NCI-H1105 (cell line): Measurements from ENCODE around the gene FAM83C.

Experiments
- DNase-seq: peaks from one replicate; lab custom pipeline; 2025; lab: John Stamatoyannopoulos, UW

Gene FAM83C

GRCh38 chr20:35291654-35292503 lies at the start of gene FAM83C:
TSS of gene FAM83C (minus strand) at chr20:35292425. CDS start at chr20:35292304, 121 bp downstream.
- no peak for DNase-seq

GRCh38 chr20:35341366-35342028 lies 49.3 kb upstream of the FAM83C start:
- DNase-seq: no peak

DNA sequence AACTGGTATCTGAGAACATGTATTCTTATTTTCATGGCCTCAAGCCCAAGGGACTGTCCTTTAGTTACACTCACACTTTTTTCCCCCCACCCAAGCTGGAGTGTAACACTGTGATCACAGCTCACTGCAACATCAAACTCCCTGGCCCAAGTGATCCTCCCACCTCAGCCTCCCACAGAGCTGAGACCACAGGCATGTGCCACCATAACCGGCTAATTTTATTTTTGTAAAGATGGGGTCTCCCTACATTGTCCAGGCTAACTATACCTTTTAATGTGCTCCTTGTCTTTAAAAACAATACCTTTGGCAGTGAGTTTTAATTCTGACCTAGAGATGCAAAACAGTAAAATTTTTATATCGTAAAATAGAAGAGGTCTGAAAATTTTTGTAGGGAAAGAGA lies 48.2 kb upstream of the FAM83C start:
- DNase-seq: no peak

- DNase-seq: no peak
These were observed 47.4 kb upstream of the FAM83C start for GRCh38 chr20:35339636-35340035.

GRCh38 chr20:35339007-35339406 lies 46.8 kb upstream of the FAM83C start:
- no peak for DNase-seq

- no peak for DNase-seq
These were observed 42.3 kb upstream of the FAM83C start for GRCh38 chr20:35334311-35335101.

GRCh38 chr20:35333606-35334005 lies 41.4 kb upstream of the FAM83C start:
- DNase-seq: no peak

DNA sequence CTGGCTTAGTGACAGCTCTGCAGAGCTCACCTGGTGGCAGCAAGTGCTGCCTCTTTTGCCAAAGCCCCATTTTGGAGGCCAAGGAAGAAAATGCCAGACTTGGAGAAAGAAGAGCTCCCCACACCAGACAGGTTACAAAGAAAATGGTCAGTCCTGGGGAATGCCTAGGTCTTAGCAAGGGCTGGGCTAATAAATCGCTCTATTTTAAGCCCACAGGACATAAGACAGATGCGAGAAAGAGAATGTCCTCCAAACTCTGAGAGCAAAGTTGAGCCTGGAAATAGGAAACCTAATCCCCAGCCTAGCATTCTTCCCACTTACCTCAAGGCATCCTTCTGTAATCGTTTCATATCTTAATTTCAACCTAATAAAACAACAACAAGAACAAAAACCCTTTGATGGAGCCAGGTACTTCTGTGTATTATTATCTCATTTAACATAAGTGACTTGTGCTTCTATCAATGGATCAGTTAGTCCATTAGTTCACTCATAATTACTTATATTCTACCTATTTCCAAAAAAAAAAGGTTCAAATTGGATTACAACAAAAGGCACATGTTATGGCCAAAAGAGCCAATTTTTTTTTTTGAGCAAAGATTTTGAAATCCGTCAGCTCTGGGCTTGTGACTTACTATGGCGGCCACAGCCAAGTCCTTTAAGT lies 40.4 kb upstream of the FAM83C start:
- no peak for DNase-seq

DNA sequence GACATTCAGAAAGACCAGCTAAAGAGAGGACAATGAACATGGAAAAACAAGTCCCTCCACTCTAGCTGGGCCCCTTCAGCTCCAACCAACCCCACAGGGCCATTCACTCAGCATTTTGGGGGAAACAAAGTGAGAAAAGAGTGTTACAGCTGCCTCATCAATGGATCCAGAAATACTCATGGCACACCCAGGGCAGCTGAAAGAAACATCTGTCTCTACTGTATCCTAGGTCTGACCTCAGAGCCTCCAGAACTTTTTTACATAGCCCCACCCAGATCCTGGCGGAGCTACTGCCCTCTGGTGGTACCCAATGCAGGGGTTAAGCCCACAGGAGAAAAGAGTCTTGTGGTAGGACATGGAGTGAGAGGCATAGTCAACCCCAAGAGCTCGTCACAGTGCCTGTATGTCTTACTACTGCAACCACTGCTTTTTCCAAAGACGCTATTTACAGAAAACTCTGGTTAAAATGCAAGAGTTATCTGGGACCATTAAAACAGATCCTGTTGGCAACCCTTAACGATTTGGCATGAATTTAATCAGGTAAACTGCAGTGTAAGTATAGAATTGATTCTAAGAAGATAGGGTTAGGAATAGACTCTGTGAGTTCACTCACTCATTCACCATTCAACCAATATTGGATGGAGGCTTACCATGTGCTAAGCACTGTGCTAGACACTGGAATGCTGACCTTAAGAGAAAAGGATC lies 37.4 kb upstream of the FAM83C start:
- peak; percentile 9 for DNase-seq

DNA sequence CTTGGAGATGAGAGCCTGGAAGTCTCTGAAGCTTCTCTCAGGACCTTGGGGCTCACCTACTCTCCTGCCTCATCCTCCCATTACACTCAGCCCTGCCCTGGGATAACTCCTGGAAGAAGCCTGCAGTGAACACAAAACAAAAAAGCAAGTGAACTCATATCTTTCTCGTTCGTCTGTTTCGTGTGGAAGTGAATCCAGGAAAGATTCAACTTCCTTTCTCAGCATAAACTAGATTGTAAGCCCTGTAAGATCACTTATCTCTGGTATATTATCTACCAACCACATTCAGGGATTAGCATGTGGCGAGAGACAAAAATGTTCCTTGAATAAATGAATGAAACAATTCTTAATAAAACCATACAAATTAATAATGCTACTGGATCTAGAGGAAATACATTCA lies 36.5 kb upstream of the FAM83C start:
- no peak for DNase-seq

DNA sequence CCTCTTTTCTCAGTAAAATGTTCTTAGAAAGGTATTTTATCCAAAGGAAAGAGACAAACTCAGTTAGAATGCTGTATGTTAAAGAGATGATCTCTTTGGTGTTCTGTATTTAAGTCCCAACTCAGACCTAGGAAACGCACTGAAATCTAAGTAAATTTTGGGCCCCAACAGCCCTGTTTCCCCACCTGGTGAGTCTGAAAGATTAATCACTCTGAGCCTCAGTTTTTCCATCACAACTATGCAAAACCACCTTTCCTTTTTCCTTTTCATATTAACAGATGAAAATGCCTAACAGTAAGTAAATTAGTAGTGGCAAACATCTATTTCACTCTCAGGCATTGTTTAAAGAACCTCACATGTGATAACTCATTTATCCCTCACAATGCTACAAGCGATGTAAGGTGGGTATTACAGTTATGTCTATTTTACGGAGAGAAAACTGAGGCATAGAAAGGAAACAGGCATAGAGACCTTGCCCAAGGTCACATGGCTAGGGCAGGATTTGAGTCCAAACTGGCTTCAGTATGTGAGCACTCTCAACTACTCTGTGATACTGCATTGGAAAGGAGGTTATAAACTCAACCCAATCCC lies 36.0 kb upstream of the FAM83C start:
- no peak for DNase-seq

DNA sequence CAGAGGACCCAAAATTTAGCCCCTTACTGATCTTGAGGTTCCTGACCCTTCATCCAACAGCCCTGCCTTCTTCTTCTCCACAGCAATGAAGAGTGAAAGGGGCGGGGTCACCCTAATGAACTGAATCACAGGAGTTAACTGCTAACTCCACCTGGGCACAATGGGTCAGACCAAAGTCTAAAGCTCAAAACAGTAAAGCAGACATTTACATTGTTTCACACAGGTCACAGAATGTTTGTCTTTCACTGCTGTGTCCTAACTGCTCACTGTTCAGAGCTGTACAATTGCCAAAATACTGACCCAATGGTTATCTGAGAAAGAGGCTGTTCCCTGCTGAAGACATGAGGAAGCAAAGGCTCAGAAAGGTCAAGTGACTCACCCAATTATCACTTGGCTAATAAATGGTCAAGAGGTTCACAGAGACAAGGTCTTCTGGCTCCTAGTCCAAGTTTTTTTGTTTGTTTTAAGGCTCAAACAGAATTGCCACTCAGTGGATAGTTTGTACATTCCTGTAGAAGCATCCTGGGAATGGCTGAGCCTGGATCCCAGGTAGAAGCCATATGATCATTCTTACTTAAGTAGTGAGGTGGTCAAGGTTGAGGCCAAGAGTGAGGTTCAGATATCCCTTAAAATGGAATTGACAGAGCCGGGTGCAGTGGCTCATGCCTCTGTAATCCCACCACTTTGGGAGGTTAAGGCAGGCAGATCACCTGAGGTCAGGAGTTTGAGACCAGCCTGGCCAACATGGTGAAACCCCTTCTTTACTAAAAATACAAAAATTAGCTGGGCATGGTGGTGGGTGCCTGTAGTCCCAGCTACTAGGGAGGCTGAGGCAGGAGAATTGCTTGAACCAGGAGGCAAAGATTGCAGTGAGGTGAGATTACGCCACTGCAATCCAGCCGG lies 35.1 kb upstream of the FAM83C start:
- DNase-seq: no peak

- DNase-seq: no peak
These were observed 34.5 kb upstream of the FAM83C start for GRCh38 chr20:35326740-35327073.

DNA sequence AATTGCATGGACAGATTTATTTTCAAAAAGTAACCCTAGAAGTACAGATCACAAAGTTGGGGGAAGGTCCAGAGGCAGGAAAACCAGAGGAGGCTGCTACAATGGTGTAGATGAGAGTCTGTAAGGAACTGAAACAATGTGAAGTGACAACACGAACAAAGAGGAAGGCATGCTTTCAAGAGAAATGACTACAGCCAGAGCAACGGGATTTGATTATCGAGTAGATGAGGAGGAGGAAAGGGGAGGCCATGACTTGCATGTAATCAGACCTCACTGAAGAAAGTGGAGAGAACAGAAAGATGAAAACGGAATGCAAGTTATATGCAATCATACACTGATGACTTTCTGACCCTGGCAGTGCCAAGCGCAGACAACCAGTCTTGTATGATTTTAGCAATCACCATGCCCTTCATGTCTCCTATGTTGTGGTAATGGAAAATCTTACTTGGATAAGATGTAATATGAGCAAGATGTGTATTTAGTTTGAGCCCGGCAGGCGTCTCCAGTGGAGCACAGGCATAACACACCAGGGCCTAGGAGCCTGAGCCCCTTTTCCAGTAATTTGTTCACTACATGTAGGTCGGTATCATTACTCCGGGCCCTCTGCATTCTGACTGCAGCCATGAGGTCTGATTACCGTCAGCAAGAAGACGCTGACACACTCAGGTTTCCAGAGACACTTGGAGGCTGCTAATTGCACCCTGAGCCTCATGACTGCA lies 34.0 kb upstream of the FAM83C start:
- DNase-seq: no peak

DNA sequence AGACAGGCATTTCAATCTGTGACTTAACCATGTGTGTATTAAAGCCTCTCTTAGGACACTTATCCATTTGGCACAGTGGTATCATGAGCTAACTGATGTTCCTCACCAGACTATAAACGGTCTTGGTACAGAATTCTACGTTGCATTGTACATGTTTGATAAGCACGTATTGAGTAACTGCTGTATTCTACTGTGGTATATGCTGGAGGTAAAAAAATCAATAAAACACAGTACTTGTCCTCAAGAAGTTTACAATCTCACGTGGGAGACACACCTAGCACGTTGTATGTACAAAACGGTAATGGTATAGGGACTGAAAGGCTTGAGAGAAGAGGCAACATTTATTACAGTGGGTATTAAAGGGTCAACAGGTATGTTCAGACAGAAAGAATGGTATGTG lies 33.2 kb upstream of the FAM83C start:
- DNase-seq: no peak

GRCh38 chr20:35320396-35321126 lies 28.3 kb upstream of the FAM83C start:
- no peak for DNase-seq

GRCh38 chr20:35319871-35320197 lies 27.6 kb upstream of the FAM83C start:
- DNase-seq: no peak

GRCh38 chr20:35319192-35319870 lies 27.1 kb upstream of the FAM83C start:
- DNase-seq: no peak
